HFF-Myc (cell line): ENCODE results near the gene ZNF816.

Experiments
- DNase-seq: peaks from one replicate; pipeline ENCODE4 v3.0.0-alpha.2; 2011; ENCODE audit warnings: low read depth; ENCODE audit errors: extremely low read depth
- H3K4me3 ChIP-seq: replicated peaks from 2 replicates; pipeline ENCODE4 v1.5.1; 2011; ENCODE audit warnings: low read depth, mild to moderate bottlenecking, control low read depth, low read length
- TF ChIP-seq, protein P1 (sequence below): IDR thresholded peaks from 2 replicates; pipeline ENCODE4 v1.5.1; 2012; ENCODE audit warnings: mild to moderate bottlenecking, low read depth, low read length, control low read depth; ENCODE audit errors: missing control alignments

ZNF816 gene

GRCh38 chr19:52962394-52963246, at the start of gene ZNF816:
Gene ZNF816 (minus strand): TSS chr19:52962881. CDS start chr19:52956089, 6,792 bp downstream.
- H3K4me3 ChIP-seq: peak within 1 kb of the TSS; percentile 62
- DNase-seq: peak; percentile 42
- TF ChIP-seq, protein P1, sequence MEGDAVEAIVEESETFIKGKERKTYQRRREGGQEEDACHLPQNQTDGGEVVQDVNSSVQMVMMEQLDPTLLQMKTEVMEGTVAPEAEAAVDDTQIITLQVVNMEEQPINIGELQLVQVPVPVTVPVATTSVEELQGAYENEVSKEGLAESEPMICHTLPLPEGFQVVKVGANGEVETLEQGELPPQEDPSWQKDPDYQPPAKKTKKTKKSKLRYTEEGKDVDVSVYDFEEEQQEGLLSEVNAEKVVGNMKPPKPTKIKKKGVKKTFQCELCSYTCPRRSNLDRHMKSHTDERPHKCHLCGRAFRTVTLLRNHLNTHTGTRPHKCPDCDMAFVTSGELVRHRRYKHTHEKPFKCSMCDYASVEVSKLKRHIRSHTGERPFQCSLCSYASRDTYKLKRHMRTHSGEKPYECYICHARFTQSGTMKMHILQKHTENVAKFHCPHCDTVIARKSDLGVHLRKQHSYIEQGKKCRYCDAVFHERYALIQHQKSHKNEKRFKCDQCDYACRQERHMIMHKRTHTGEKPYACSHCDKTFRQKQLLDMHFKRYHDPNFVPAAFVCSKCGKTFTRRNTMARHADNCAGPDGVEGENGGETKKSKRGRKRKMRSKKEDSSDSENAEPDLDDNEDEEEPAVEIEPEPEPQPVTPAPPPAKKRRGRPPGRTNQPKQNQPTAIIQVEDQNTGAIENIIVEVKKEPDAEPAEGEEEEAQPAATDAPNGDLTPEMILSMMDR: no peak

DNA sequence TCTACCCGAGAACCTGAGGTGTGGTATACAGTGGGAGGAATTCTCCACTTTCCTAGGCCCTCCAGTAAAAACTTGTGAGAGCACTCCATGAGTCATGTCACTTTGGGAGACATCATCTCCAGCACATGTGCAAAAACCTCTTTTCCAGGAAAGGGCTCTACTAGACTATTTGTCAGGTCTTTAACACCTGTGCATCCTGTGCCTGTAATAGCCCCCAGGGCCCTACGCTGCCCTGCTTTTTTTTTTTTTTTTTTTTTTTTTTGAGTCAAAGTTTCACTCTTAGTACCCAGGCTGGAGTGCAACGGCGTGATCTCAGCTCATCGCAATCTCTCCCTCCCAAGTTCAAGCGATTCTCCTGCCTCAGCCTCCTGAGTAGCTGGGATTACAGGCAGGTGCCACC, 49.3 kb upstream of the ZNF816 start:
- DNase-seq: no peak
- no peak overlapping the region for H3K4me3 ChIP-seq

DNA sequence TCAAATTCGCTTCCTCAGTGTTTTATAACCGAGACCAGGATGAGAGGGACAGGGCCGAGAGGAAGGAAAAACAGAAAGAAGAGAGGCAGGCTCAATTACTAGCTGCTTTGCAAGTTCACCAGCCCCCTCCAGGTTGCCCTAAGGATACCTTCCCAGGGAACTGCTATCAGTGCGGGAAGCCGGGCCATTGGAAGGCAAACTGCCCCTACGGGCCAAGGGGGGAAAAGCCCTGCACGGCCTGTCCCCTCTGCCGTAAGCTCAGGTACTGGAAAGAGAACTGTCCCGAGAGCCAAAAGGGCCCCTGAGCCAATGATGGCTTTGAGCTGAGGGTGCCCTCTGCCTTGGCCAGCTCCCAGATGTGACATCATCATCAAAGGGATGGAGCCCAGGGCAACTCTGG, 47.8 kb upstream of the ZNF816 start:
- TF ChIP-seq, protein P1: no peak
- no peak overlapping the region for H3K4me3 ChIP-seq
- no peak for DNase-seq

More for the DNA sequence above, 49.3 kb upstream of the ZNF816 start:
- TF ChIP-seq, protein P1: no peak

GRCh38 chr19:53008061-53008778, 45.5 kb upstream of the ZNF816 start:
- DNase-seq: no peak
- no peak overlapping the region for H3K4me3 ChIP-seq

GRCh38 chr19:53007606-53008005, 44.9 kb upstream of the ZNF816 start:
- DNase-seq: no peak
- no peak overlapping the region for H3K4me3 ChIP-seq
- TF ChIP-seq, protein P1: no peak

More at GRCh38 chr19:53008061-53008778, 45.5 kb upstream of the ZNF816 start:
- TF ChIP-seq, protein P1: no peak

GRCh38 chr19:53007200-53007599, 44.5 kb upstream of the ZNF816 start:
- no peak for DNase-seq
- H3K4me3 ChIP-seq: no peak overlapping the region
- TF ChIP-seq, protein P1: no peak
